Osteocyte (in vitro differentiated cells): ENCODE results near the gene FBXL13. TPM values are rescaled to one million over a fixed set of nuclear protein-coding genes. Genes with fewer than 3 reads are reported as not detected.

Experiments used
- DNase-seq: peaks from one replicate; pipeline ENCODE4 v3.0.0; 2021; ENCODE audit warnings: mixed read lengths; ENCODE audit not compliant: unreplicated experiment; ENCODE audit errors: extremely low spot score
- H3K27ac Mint-ChIP-seq: one replicate; pipeline ENCODE4 v1.8.0; 2021; ENCODE audit warnings: mild to moderate bottlenecking, mixed read lengths; ENCODE audit not compliant: unreplicated experiment
- H3K27me3 Mint-ChIP-seq: one replicate; pipeline ENCODE4 v1.8.0; 2021; ENCODE audit warnings: mixed read lengths; ENCODE audit not compliant: unreplicated experiment
- H3K36me3 Mint-ChIP-seq: one replicate; pipeline ENCODE4 v1.8.0; 2021; ENCODE audit warnings: mixed read lengths; ENCODE audit not compliant: unreplicated experiment
- H3K4me1 Mint-ChIP-seq: one replicate; pipeline ENCODE4 v1.8.0; 2021; ENCODE audit warnings: mixed read lengths; ENCODE audit not compliant: unreplicated experiment
- H3K4me3 Mint-ChIP-seq: one replicate; pipeline ENCODE4 v1.8.0; 2021; ENCODE audit warnings: mild to moderate bottlenecking, moderate library complexity, mixed read lengths; ENCODE audit not compliant: unreplicated experiment
- H3K9me3 Mint-ChIP-seq: one replicate; pipeline ENCODE4 v1.8.0; 2021; ENCODE audit warnings: mixed read lengths; ENCODE audit not compliant: unreplicated experiment
- CTCF ChIP-seq: fragments of 200-600 bp; sonication (generic); IDR thresholded peaks from 2 replicates; pipeline ENCODE4 v1.5.0; 2021; ENCODE audit warnings: antibody characterized with exemption, mild to moderate bottlenecking, moderate library complexity
- total RNA-seq: library from RNA; stranded (reverse); gene quantifications from 2 replicates; pipeline ENCODE4 v1.2.1, GENCODE V29; 2021

FBXL13 gene
- total RNA-seq, 1 donor from 2014 or later, result 0.83 TPM

GRCh38 chr7:102991077-102991539, 83.5 kb downstream of the FBXL13 start:
- no peak for TF ChIP-seq CTCF
- no peak overlapping the region for H3K4me3 Mint-ChIP-seq
- no peaks in the 10 kb centered on the region for H3K36me3 Mint-ChIP-seq
- H3K4me1 Mint-ChIP-seq, result peaks cover 2% of the 10 kb centered on the region
- no peak overlapping the region for H3K27ac Mint-ChIP-seq
- no peaks in the 10 kb centered on the region for H3K9me3 Mint-ChIP-seq
- DNase-seq, result no peak
- H3K27me3 Mint-ChIP-seq, result no peaks in the 10 kb centered on the region

GRCh38 chr7:102990642-102991041, 84.0 kb downstream of the FBXL13 start:
- H3K4me3 Mint-ChIP-seq, result no peak overlapping the region
- H3K27me3 Mint-ChIP-seq, result no peaks in the 10 kb centered on the region
- no peaks in the 10 kb centered on the region for H3K36me3 Mint-ChIP-seq
- peaks cover 6% of the 10 kb centered on the region for H3K4me1 Mint-ChIP-seq
- TF ChIP-seq CTCF, result no peak
- no peak for DNase-seq
- H3K9me3 Mint-ChIP-seq, result no peaks in the 10 kb centered on the region
- no peak overlapping the region for H3K27ac Mint-ChIP-seq

GRCh38 chr7:102988631-102989560, 85.7 kb downstream of the FBXL13 start:
- DNase-seq, result no peak
- TF ChIP-seq CTCF, result no peak
- Mint-ChIP-seq H3K4me1 (peaks cover 14% of the 10 kb centered on the region), H3K27ac (no peak overlapping the region), H3K9me3 (no peaks in the 10 kb centered on the region), H3K27me3 (no peaks in the 10 kb centered on the region), H3K4me3 (no peak overlapping the region), H3K36me3 (no peaks in the 10 kb centered on the region)

GRCh38 chr7:102988088-102988487, 86.5 kb downstream of the FBXL13 start:
- H3K4me3 Mint-ChIP-seq, result no peak overlapping the region
- H3K9me3 Mint-ChIP-seq, result no peaks in the 10 kb centered on the region
- no peak for TF ChIP-seq CTCF
- no peak for DNase-seq
- H3K4me1 Mint-ChIP-seq, result peaks cover 14% of the 10 kb centered on the region
- H3K27ac Mint-ChIP-seq, result no peak overlapping the region
- no peaks in the 10 kb centered on the region for H3K27me3 Mint-ChIP-seq
- no peaks in the 10 kb centered on the region for H3K36me3 Mint-ChIP-seq

- TF ChIP-seq CTCF, result no peak
- H3K9me3 Mint-ChIP-seq, result no peaks in the 10 kb centered on the region
- no peak overlapping the region for H3K4me3 Mint-ChIP-seq
- H3K36me3 Mint-ChIP-seq, result no peaks in the 10 kb centered on the region
- peaks cover 14% of the 10 kb centered on the region for H3K4me1 Mint-ChIP-seq
- H3K27me3 Mint-ChIP-seq, result no peaks in the 10 kb centered on the region
- DNase-seq, result no peak
- H3K27ac Mint-ChIP-seq, result no peak overlapping the region
These were observed 89.3 kb downstream of the FBXL13 start for GRCh38 chr7:102985176-102985783.
